Upper lobe of right lung (tissue), 1 donor: ENCODE data around the gene CAP1. TPM values are rescaled to one million over a fixed set of nuclear protein-coding genes. Genes with fewer than 3 reads are reported as not detected.
A peak's percentile ranks its signal among the peaks of the same experiment; 100 is the strongest.

ENCODE experiments used
- ATAC-seq: fragments of 200-7000 bp; cut with Tn5 transposase; one replicate; pipeline ENCODE4 v1.9.1; 2020; ENCODE audit warnings: mild to moderate bottlenecking, moderate library complexity
- DNase-seq: peaks from one replicate; pipeline ENCODE4 v3.0.0-alpha.2; 2020
- H3K27ac ChIP-seq: fragments of 200-600 bp; one replicate; pipeline ENCODE4 v1.8.0; 2022
- H3K27me3 ChIP-seq: fragments of 200-600 bp; one replicate; pipeline ENCODE4 v1.8.0; 2022; ENCODE audit warnings: mild to moderate bottlenecking
- H3K36me3 ChIP-seq: fragments of 200-600 bp; one replicate; pipeline ENCODE4 v1.8.0; 2022
- H3K4me1 ChIP-seq: fragments of 200-600 bp; one replicate; pipeline ENCODE4 v1.8.0; 2022
- H3K4me3 ChIP-seq: fragments of 200-600 bp; one replicate; pipeline ENCODE4 v1.8.0; 2022; ENCODE audit warnings: mild to moderate bottlenecking
- H3K9me3 ChIP-seq: fragments of 200-600 bp; one replicate; pipeline ENCODE4 v1.8.0; 2022
- intact Hi-C: fragments of 100-400 bp; cut with DNase I; formaldehyde crosslinking; loops from one replicate; pipeline ENCODE4 v1.11.0; 2022
- total RNA-seq: library from RNA; stranded (reverse); fragmentation: NEBNext Ultra II Directional; extraction: Animal tissue kit (Norgen Biotek cat#: 25700); gene quantifications from one replicate; pipeline ENCODE4 v1.2.1, GENCODE V29; 2021
- TF ChIP-seq, protein P1 (sequence below): fragments of 200-600 bp; IDR thresholded peaks from one replicate; pipeline ENCODE4 v1.8.0; 2022; ENCODE audit warnings: antibody characterized with exemption
- donor health status: DM: no; HTN: yes; CAD: no; lungs with severe emphysema.

Gene CAP1
- total RNA-seq, 1 donor from 2014 or later, result 373 TPM

DNA sequence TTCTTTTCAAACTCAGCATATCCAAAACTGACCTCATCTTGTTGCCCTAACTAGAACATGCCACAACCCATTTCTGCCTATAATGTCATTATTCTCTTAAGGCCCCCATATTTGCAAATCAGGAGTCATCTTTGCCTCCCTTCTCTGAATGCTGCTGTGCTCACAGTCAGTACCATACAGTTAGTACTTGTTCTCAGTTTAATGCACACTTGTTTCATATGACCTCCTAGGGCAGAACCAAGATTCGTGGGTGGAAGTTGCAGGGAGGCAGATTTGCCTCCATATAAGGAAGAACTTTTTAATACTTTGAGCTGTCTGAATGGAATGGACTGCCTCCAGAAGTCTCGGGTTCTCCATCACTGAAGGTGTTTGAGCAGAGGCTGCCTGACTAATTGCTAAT lies 9.2 kb downstream of the CAP1 start:
- no peak for DNase-seq
- no peak overlapping the region for H3K4me3 ChIP-seq
- ATAC-seq, result peak; percentile 69
- TF ChIP-seq, protein P1, sequence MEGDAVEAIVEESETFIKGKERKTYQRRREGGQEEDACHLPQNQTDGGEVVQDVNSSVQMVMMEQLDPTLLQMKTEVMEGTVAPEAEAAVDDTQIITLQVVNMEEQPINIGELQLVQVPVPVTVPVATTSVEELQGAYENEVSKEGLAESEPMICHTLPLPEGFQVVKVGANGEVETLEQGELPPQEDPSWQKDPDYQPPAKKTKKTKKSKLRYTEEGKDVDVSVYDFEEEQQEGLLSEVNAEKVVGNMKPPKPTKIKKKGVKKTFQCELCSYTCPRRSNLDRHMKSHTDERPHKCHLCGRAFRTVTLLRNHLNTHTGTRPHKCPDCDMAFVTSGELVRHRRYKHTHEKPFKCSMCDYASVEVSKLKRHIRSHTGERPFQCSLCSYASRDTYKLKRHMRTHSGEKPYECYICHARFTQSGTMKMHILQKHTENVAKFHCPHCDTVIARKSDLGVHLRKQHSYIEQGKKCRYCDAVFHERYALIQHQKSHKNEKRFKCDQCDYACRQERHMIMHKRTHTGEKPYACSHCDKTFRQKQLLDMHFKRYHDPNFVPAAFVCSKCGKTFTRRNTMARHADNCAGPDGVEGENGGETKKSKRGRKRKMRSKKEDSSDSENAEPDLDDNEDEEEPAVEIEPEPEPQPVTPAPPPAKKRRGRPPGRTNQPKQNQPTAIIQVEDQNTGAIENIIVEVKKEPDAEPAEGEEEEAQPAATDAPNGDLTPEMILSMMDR, result no peak
- intact Hi-C loops, result no loop called here
- peaks cover 25% of the 10 kb centered on the region for H3K36me3 ChIP-seq
- no peaks in the 10 kb centered on the region for H3K27me3 ChIP-seq
- H3K27ac ChIP-seq, result no peak overlapping the region
- no peaks in the 10 kb centered on the region for H3K9me3 ChIP-seq
- H3K4me1 ChIP-seq, result peaks cover 50% of the 10 kb centered on the region

DNA sequence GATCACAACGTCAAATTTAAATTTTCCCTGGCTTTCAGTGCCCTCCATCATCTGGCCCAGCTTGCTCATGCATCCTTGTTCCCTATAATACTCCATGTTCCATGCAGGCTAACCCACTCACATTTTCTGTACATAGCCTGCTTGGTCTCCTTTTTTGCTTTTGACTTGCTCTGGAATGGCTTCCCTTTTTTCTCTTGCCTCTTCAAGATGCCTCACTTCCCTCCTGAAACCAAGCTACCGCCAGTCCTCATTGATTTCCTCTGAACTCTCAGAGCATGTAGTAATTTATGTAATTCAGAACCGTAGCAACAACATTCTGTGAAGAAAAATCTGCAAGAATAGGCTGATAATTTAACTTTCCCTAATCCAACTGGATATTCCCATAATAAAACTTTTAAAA lies 10.3 kb downstream of the CAP1 start:
- Histone ChIP-seq H3K36me3 (peaks cover 28% of the 10 kb centered on the region), H3K27me3 (no peaks in the 10 kb centered on the region), H3K9me3 (no peaks in the 10 kb centered on the region), H3K27ac (no peak overlapping the region), H3K4me3 (no peak overlapping the region), H3K4me1 (peaks cover 53% of the 10 kb centered on the region)
- DNase-seq (no peak), ATAC-seq (peak; percentile 71)
- TF ChIP-seq, protein P1, result no peak
- intact Hi-C loops, result no loop called here

DNA sequence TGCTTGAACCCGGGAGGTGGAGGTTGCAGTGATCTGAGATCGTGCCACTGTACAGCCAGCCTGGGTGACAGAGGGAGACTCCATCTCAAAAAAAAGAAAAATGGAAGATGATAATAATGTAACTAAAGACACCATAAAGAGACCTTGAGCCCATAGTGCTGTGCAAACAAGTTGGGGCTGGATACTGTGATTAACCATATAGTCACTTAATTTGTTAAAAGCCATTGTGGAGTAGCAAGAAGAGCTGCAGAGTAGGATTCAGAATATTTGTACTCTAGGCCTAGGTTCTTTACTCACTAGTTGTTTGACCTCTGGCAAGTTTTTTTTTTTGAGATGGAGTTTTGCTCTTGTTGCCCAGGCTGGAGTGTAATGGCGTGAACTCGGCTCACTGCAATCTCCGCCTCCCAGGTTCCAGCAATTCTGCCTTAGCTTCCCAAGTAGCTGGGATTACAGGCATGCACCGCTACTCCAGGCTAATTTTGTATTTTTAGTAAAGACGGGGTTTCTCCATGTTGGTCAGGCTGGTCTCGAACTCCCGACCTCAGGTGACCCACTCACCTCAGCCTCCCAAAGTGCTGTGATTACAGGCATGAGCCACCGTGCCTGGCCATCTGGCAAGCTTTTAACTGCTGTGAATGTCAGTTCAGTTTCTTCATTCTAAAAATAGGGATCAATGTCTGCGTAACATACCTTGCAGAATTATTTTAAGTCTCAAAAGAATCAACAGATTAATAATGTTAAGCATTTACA lies 12.8 kb downstream of the CAP1 start:
- Histone ChIP-seq H3K4me3 (no peak overlapping the region), H3K36me3 (peaks cover 41% of the 10 kb centered on the region), H3K27ac (no peak overlapping the region), H3K27me3 (no peaks in the 10 kb centered on the region), H3K4me1 (peaks cover 58% of the 10 kb centered on the region), H3K9me3 (no peaks in the 10 kb centered on the region)
- intact Hi-C loops, result no loop called here
- TF ChIP-seq, protein P1, result no peak
- ATAC-seq, result no peak
- DNase-seq, result no peak

DNA sequence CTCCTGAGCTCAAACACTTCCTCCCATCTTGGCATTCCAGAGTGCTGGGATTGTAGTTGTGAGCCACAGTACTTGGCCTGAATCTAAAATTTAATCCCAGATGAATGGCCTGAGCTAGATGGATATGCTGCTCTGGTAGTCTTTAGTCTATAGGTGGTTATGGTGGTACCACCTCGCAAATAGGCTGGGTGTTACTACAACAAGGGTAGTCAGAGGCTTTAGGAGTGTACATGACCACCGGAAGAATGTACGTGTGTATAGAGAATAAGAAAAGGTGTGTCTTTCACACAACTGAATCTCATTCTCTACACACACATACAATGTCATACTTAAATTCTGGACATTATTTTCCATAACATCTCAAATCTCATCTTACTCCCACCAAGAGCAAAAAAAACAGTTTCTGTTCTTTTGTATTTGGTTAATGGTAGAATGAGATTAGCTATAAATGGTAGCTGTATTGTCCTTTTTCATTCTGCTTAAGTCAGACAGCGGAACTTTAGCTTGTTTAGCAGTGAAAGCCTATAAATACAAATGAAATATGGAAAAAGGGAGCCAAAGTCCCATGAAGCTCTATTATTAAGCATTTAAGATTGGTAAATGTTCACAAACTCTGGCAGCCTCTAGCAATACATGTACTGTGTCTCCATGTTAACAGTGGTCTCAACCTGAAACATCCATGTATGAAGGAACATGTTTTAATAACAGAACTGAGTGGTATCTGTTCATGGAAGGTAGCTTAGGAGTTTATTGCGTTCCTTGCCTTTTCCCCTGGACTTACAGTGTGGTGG lies 16.2 kb downstream of the CAP1 start:
- DNase-seq (no peak), ATAC-seq (no peak)
- peaks cover 80% of the 10 kb centered on the region for H3K4me1 ChIP-seq
- TF ChIP-seq, protein P1, result no peak
- H3K27me3 ChIP-seq, result no peaks in the 10 kb centered on the region
- peaks cover 50% of the 10 kb centered on the region for H3K36me3 ChIP-seq
- H3K9me3 ChIP-seq, result no peaks in the 10 kb centered on the region
- intact Hi-C loops, result no loop called here
- no peak overlapping the region for H3K4me3 ChIP-seq
- no peak overlapping the region for H3K27ac ChIP-seq

DNA sequence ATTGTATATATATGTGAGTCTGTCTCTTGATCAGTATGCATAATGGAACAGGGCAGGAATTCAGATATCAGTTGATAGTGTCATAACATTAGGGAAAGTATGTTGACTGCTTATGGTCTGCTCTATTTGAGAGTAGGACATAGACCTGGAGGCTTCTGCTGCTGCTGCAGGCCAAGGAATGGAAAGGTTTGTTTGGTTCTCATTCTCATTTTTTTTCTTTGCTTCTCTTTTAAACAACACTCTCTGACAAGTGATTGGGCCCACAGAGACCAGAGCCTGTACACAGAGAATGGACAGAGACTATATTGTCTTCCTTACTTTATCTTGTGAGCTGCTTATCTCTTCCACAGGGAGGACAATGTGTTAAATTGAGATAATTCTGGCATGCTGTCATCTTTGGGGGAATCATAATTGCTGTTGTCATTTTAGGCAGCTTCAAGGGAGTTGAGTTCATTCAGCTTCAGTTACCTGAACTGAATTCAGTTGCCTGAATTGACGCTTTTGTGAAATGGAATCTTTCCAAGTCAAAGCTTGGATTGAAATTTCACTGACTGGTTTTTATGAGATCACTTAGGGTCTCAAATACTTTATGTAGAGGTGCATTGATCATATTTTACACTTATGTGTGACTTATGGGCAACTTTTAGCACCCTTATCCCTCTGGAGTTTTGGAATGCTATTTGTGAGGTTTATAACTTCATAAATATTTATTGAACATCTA lies 16.9 kb downstream of the CAP1 start:
- no peaks in the 10 kb centered on the region for H3K27me3 ChIP-seq
- peak overlapping the region; percentile 39 for H3K27ac ChIP-seq
- no peak for ATAC-seq
- no peak for DNase-seq
- H3K9me3 ChIP-seq, result no peaks in the 10 kb centered on the region
- peaks cover 57% of the 10 kb centered on the region for H3K36me3 ChIP-seq
- H3K4me1 ChIP-seq, result peaks cover 80% of the 10 kb centered on the region
- no peak overlapping the region for H3K4me3 ChIP-seq
- TF ChIP-seq, protein P1, result no peak
- intact Hi-C loops, result no loop called here
